ENCODE data around the gene NFKB1.

The NFKB1 gene

GRCh38 chr4:102642631-102643298, 141.6 kb downstream of the NFKB1 start:
- 100% methylated on average over 1 of the region's 5 CpGs for WGBS (ENCODE audit: extremely low coverage, insufficient coverage, insufficient read length)
- Histone ChIP-seq H3K4ac (ENCODE audit: low read depth, low read length) (no peak overlapping the region), H2AFZ (ENCODE audit: insufficient read depth, low read length, poor library complexity) (no peak overlapping the region), H3K4me2 (ENCODE audit: low read length) (no peak overlapping the region), H3K9ac (ENCODE audit: low read length) (no peak overlapping the region), H3K14ac (ENCODE audit: low read length) (no peak overlapping the region), H4K8ac (ENCODE audit: low read depth, low read length) (no peak overlapping the region), H2BK120ac (ENCODE audit: insufficient read depth, low read length, poor library complexity) (no peak overlapping the region), H2BK12ac (ENCODE audit: low read length) (no peak overlapping the region), H2BK5ac (ENCODE audit: low read depth, low read length, poor library complexity) (no peak overlapping the region), H4K12ac (ENCODE audit: low read depth, low read length) (no peak overlapping the region), H3K23ac (ENCODE audit: low read length) (no peak overlapping the region), H3K4me1 (ENCODE audit: control insufficient read depth in 1 of 2, insufficient read depth in 2 of 2, low read length in 2 of 2) (peaks cover 0 to 3% of the 10 kb centered on the region in 2 experiments), H3K27me3 (ENCODE audit: insufficient read depth, low read length) (no peaks in the 10 kb centered on the region), H3K79me1 (ENCODE audit: low read length) (peaks cover 2% of the 10 kb centered on the region), H3K36me3 (ENCODE audit: control insufficient read depth in 1 of 2, insufficient read depth in 2 of 2, low read length in 2 of 2) (peaks cover 12 to 21% of the 10 kb centered on the region in 2 experiments), H2AK5ac (ENCODE audit: low read length) (no peak overlapping the region), H4K91ac (ENCODE audit: low read depth, low read length) (no peak overlapping the region), H3K9me3 (ENCODE audit: insufficient read depth, low read depth, low read length) (no peaks in the 10 kb centered on the region), H3K4me3 (ENCODE audit: low read depth, low read length) (no peak overlapping the region), H3K18ac (ENCODE audit: low read length) (no peak overlapping the region), H3K79me2 (ENCODE audit: control insufficient read depth, insufficient read depth, low read length, poor library complexity) (no peaks in the 10 kb centered on the region), H3K27ac (ENCODE audit: low read depth, low read length) (no peak overlapping the region)
- no peak for DNase-seq

- no peak overlapping the region for H4K91ac ChIP-seq (ENCODE audit: low read depth, low read length)
- no peak overlapping the region for H3K4me3 ChIP-seq (ENCODE audit: low read depth, low read length)
- no peak overlapping the region for H2BK12ac ChIP-seq (ENCODE audit: low read length)
- H2BK120ac ChIP-seq (ENCODE audit: insufficient read depth, low read length, poor library complexity): no peak overlapping the region
- no peak overlapping the region for H3K4me2 ChIP-seq (ENCODE audit: low read length)
- H3K14ac ChIP-seq (ENCODE audit: low read length): no peak overlapping the region
- no peak overlapping the region for H2AK5ac ChIP-seq (ENCODE audit: low read length)
- H4K12ac ChIP-seq (ENCODE audit: low read depth, low read length): no peak overlapping the region
- H3K27ac ChIP-seq (ENCODE audit: low read depth, low read length): no peak overlapping the region
- no peaks in the 10 kb centered on the region for H3K9me3 ChIP-seq (ENCODE audit: insufficient read depth, low read depth, low read length)
- H3K9ac ChIP-seq (ENCODE audit: low read length): no peak overlapping the region
- no peak overlapping the region for H3K18ac ChIP-seq (ENCODE audit: low read length)
- no CpG with 5 or more reads among the region's 1 CpG for WGBS (ENCODE audit: extremely low coverage, insufficient coverage, insufficient read length)
- no peak overlapping the region for H2AFZ ChIP-seq (ENCODE audit: insufficient read depth, low read length, poor library complexity)
- no peak overlapping the region for H2BK5ac ChIP-seq (ENCODE audit: low read depth, low read length, poor library complexity)
- H4K8ac ChIP-seq (ENCODE audit: low read depth, low read length): no peak overlapping the region
- no peak overlapping the region for H3K23ac ChIP-seq (ENCODE audit: low read length)
- peaks cover 2% of the 10 kb centered on the region in 2 experiments for H3K36me3 ChIP-seq (ENCODE audit: control insufficient read depth in 1 of 2, insufficient read depth in 2 of 2, low read length in 2 of 2)
- H3K4me1 ChIP-seq (ENCODE audit: control insufficient read depth in 1 of 2, insufficient read depth in 2 of 2, low read length in 2 of 2): no peaks in the 10 kb centered on the region
- no peak for DNase-seq
- no peaks in the 10 kb centered on the region for H3K27me3 ChIP-seq (ENCODE audit: insufficient read depth, low read length)
- no peaks in the 10 kb centered on the region for H3K79me1 ChIP-seq (ENCODE audit: low read length)
- no peak overlapping the region for H3K4ac ChIP-seq (ENCODE audit: low read depth, low read length)
- H3K79me2 ChIP-seq (ENCODE audit: control insufficient read depth, insufficient read depth, low read length, poor library complexity): no peaks in the 10 kb centered on the region
These were observed 146.0 kb downstream of the NFKB1 start for GRCh38 chr4:102647117-102647516.

GRCh38 chr4:102657206-102657605, 156.0 kb downstream of the NFKB1 start:
- no peak overlapping the region for H4K91ac ChIP-seq (ENCODE audit: low read depth, low read length)
- no peak overlapping the region for H3K14ac ChIP-seq (ENCODE audit: low read length)
- H3K23ac ChIP-seq (ENCODE audit: low read length): no peak overlapping the region
- H3K4me2 ChIP-seq (ENCODE audit: low read length): no peak overlapping the region
- H2BK5ac ChIP-seq (ENCODE audit: low read depth, low read length, poor library complexity): no peak overlapping the region
- H2BK120ac ChIP-seq (ENCODE audit: insufficient read depth, low read length, poor library complexity): no peak overlapping the region
- H2AFZ ChIP-seq (ENCODE audit: insufficient read depth, low read length, poor library complexity): no peak overlapping the region
- H3K4ac ChIP-seq (ENCODE audit: low read depth, low read length): no peak overlapping the region
- no peaks in the 10 kb centered on the region for H3K27me3 ChIP-seq (ENCODE audit: insufficient read depth, low read length)
- no peak overlapping the region for H3K9ac ChIP-seq (ENCODE audit: low read length)
- no CpG with 5 or more reads among the region's 5 CpGs for WGBS (ENCODE audit: extremely low coverage, insufficient coverage, insufficient read length)
- peaks cover 9 to 14% of the 10 kb centered on the region in 2 experiments for H3K36me3 ChIP-seq (ENCODE audit: control insufficient read depth in 1 of 2, insufficient read depth in 2 of 2, low read length in 2 of 2)
- no peaks in the 10 kb centered on the region for H3K4me1 ChIP-seq (ENCODE audit: control insufficient read depth in 1 of 2, insufficient read depth in 2 of 2, low read length in 2 of 2)
- H3K9me3 ChIP-seq (ENCODE audit: insufficient read depth, low read depth, low read length): no peaks in the 10 kb centered on the region
- H3K4me3 ChIP-seq (ENCODE audit: low read depth, low read length): no peak overlapping the region
- H4K8ac ChIP-seq (ENCODE audit: low read depth, low read length): no peak overlapping the region
- no peak overlapping the region for H2AK5ac ChIP-seq (ENCODE audit: low read length)
- no peak overlapping the region for H3K27ac ChIP-seq (ENCODE audit: low read depth, low read length)
- H3K18ac ChIP-seq (ENCODE audit: low read length): no peak overlapping the region
- DNase-seq: no peak
- no peaks in the 10 kb centered on the region for H3K79me2 ChIP-seq (ENCODE audit: control insufficient read depth, insufficient read depth, low read length, poor library complexity)
- H3K79me1 ChIP-seq (ENCODE audit: low read length): no peaks in the 10 kb centered on the region
- H4K12ac ChIP-seq (ENCODE audit: low read depth, low read length): no peak overlapping the region
- H2BK12ac ChIP-seq (ENCODE audit: low read length): no peak overlapping the region

GRCh38 chr4:102663073-102663472, 161.9 kb downstream of the NFKB1 start:
- Histone ChIP-seq H3K18ac (ENCODE audit: low read length) (no peak overlapping the region), H2BK5ac (ENCODE audit: low read depth, low read length, poor library complexity) (no peak overlapping the region), H2AK5ac (ENCODE audit: low read length) (no peak overlapping the region), H2BK12ac (ENCODE audit: low read length) (no peak overlapping the region), H4K12ac (ENCODE audit: low read depth, low read length) (no peak overlapping the region), H3K23ac (ENCODE audit: low read length) (no peak overlapping the region), H2AFZ (ENCODE audit: insufficient read depth, low read length, poor library complexity) (no peak overlapping the region), H3K9ac (ENCODE audit: low read length) (no peak overlapping the region), H3K27me3 (ENCODE audit: insufficient read depth, low read length) (no peaks in the 10 kb centered on the region), H3K4me3 (ENCODE audit: low read depth, low read length) (no peak overlapping the region), H3K4me1 (ENCODE audit: control insufficient read depth in 1 of 2, insufficient read depth in 2 of 2, low read length in 2 of 2) (no peaks in the 10 kb centered on the region), H2BK120ac (ENCODE audit: insufficient read depth, low read length, poor library complexity) (no peak overlapping the region), H3K79me1 (ENCODE audit: low read length) (no peaks in the 10 kb centered on the region), H3K4ac (ENCODE audit: low read depth, low read length) (no peak overlapping the region), H3K79me2 (ENCODE audit: control insufficient read depth, insufficient read depth, low read length, poor library complexity) (no peaks in the 10 kb centered on the region), H3K14ac (ENCODE audit: low read length) (no peak overlapping the region), H3K4me2 (ENCODE audit: low read length) (no peak overlapping the region), H3K36me3 (ENCODE audit: control insufficient read depth in 1 of 2, insufficient read depth in 2 of 2, low read length in 2 of 2) (peaks cover 18 to 32% of the 10 kb centered on the region in 2 experiments), H4K8ac (ENCODE audit: low read depth, low read length) (no peak overlapping the region), H3K9me3 (ENCODE audit: insufficient read depth, low read depth, low read length) (no peaks in the 10 kb centered on the region), H3K27ac (ENCODE audit: low read depth, low read length) (no peak overlapping the region), H4K91ac (ENCODE audit: low read depth, low read length) (no peak overlapping the region)
- DNase-seq: no peak
- WGBS (ENCODE audit: extremely low coverage, insufficient coverage, insufficient read length): no CpG with 5 or more reads among the region's 1 CpG
